GM21619 (cell line): ENCODE measurements around the gene U2SURP.
"Not testable (repeated sequence)": the region's sequence is repeated elsewhere in the genome, so short reads cannot be mapped to it uniquely, and the experiment has no call there.

Source experiments
- ATAC-seq: cut with Tn5 transposase; IDR thresholded peaks from one replicate; pipeline ENCODE4 v1.9.1; 2021; ENCODE audit not compliant: unreplicated experiment

U2SURP gene

GRCh38 chr3:142976621-142977398, 24.6 kb upstream of the U2SURP start:
- ATAC-seq = no peak

GRCh38 chr3:142977399-142977728, 24.0 kb upstream of the U2SURP start:
- ATAC-seq = no peak

- ATAC-seq = no peak
Measured at GRCh38 chr3:142981108-142981507, 20.3 kb upstream of the U2SURP start.

- ATAC-seq = no peak
Measured at GRCh38 chr3:142982038-142982773, 19.2 kb upstream of the U2SURP start.

GRCh38 chr3:142983318-142983717, 18.1 kb upstream of the U2SURP start:
- no peak for ATAC-seq

GRCh38 chr3:142984255-142984654, 17.1 kb upstream of the U2SURP start:
- no peak for ATAC-seq

- ATAC-seq = peak; percentile 6
Measured at GRCh38 chr3:142987080-142987700, 14.2 kb upstream of the U2SURP start.

GRCh38 chr3:142987707-142988106, 13.7 kb upstream of the U2SURP start:
- ATAC-seq = peak; percentile 72

GRCh38 chr3:142988221-142988620, 13.1 kb upstream of the U2SURP start:
- ATAC-seq = not testable (repeated sequence)

- not testable (repeated sequence) for ATAC-seq
Measured at GRCh38 chr3:142988826-142989225, 12.5 kb upstream of the U2SURP start.

- no peak for ATAC-seq
Measured at GRCh38 chr3:142990721-142991120, 10.6 kb upstream of the U2SURP start.

GRCh38 chr3:142992323-142992722, 9.0 kb upstream of the U2SURP start:
- no peak for ATAC-seq

GRCh38 chr3:142993958-142994442, 7.4 kb upstream of the U2SURP start:
- ATAC-seq = peak; percentile 69

- ATAC-seq = no peak
Measured at GRCh38 chr3:142997330-142997729, 4.0 kb upstream of the U2SURP start.

- no peak for ATAC-seq
Measured at GRCh38 chr3:142998439-142998838, 2.9 kb upstream of the U2SURP start.

- no peak for ATAC-seq
Measured at GRCh38 chr3:142999881-143000280, 1.5 kb upstream of the U2SURP start.

- ATAC-seq = no peak
Measured at GRCh38 chr3:143000528-143000927, 842 bp upstream of the U2SURP start.

- ATAC-seq = peak; percentile 72
Measured at GRCh38 chr3:143001034-143001368, 369 bp upstream of the U2SURP start.

GRCh38 chr3:143002083-143002712, 828 bp downstream of the U2SURP start:
- peak; percentile 29 for ATAC-seq

GRCh38 chr3:143002727-143003126, 1.4 kb downstream of the U2SURP start:
- no peak for ATAC-seq

- no peak for ATAC-seq
Measured at GRCh38 chr3:143004823-143005222, 3.5 kb downstream of the U2SURP start.
